Transverse colon (tissue), 4 donors: ENCODE results near the gene TNS1. TPM values are rescaled to one million over a fixed set of nuclear protein-coding genes. Genes with fewer than 3 reads are reported as not detected.

Experiments
- DNase-seq: peaks from one replicate; pipeline ENCODE4 v3.0.0-alpha.2; 2019
- H3K27ac ChIP-seq, 4 donors: fragments of 200-600 bp; sonication (generic); 2 replicates each; pipeline ENCODE4 v1.5.1; 2016 to 2018; ENCODE audit warnings: inconsistent platforms in 4 of 4
- H3K27me3 ChIP-seq: fragments of 200-600 bp; sonication (generic); 2 replicates; pipeline ENCODE4 v1.5.1; 2017; ENCODE audit warnings: inconsistent platforms
- H3K36me3 ChIP-seq, 4 donors: fragments of 200-600 bp; sonication (generic); 2 replicates each; pipeline ENCODE4 v1.5.1; 2017 to 2019; ENCODE audit warnings: inconsistent platforms in 4 of 4
- H3K4me1 ChIP-seq, 4 donors: fragments of 200-600 bp; sonication (generic); 2 replicates each; pipeline ENCODE4 v1.5.1; 2017 to 2020; ENCODE audit warnings: inconsistent platforms in 4 of 4
- H3K4me3 ChIP-seq, 4 donors: fragments of 200-600 bp; sonication (generic); 1 replicate in 1 of 4; 2 replicates in 3 of 4; pipeline versions ENCODE4 v1.5.1 to v1.6.1; 2017 to 2019; ENCODE audit warnings: inconsistent platforms in 4 of 4
- H3K9me3 ChIP-seq, 2 donors: fragments of 200-600 bp; sonication (generic); 2 replicates each; pipeline ENCODE4 v1.5.1; 2017 to 2019; ENCODE audit warnings: inconsistent platforms in 2 of 2
- CTCF ChIP-seq, 5 experiments: fragments of 200-600 bp in 3 of 5; fragments of 450-650 bp in 2 of 5; sonication (generic) in 3 of 5; IDR thresholded peaks; 1 replicate in 2 of 5; 2 replicates in 3 of 5; pipeline ENCODE4 v1.5.1; 2016 to 2017; ENCODE audit warnings: antibody characterized with exemption in 5 of 5, inconsistent platforms in 3 of 5, mild to moderate bottlenecking in 2 of 5, moderate library complexity in 1 of 5
- EP300 ChIP-seq: sonication (generic); formaldehyde crosslinking; IDR thresholded peaks from one replicate; pipeline ENCODE4 v1.6.1; 2017; ENCODE audit warnings: antibody characterized with exemption, low read depth
- POLR2A ChIP-seq: fragments of 450-650 bp; IDR thresholded peaks from one replicate; pipeline ENCODE4 v1.6.1; 2016; ENCODE audit warnings: antibody characterized with exemption, mild to moderate bottlenecking, moderate library complexity
- POLR2AphosphoS5 ChIP-seq, 3 donors: sonication (generic); formaldehyde crosslinking; IDR thresholded peaks; one replicate each; pipeline ENCODE4 v1.6.1; 2016; ENCODE audit warnings: antibody characterized with exemption in 3 of 3
- WGBS, 2 donors: methylation state at CpG; one replicate each; pipeline ENCODE4 v1.1.5; 2018; ENCODE audit warnings: low coverage in 1 of 2; 5-methylcytosine and 5-hydroxymethylcytosine counted together
- in situ Hi-C, 4 donors: fragments of 200-750 bp; cut with MboI; loops; one replicate each; pipeline versions ENCODE4 v1.15.0 to v1.15.1; 2017; ENCODE audit warnings: low sequenced_read_pairs in 3 of 4, low pct_ligation_motif_present in 1 of 4, low pct_unique_long_range_greater_than_20kb in 1 of 4
- intact Hi-C: fragments of 100-400 bp; cut with DNase I; formaldehyde crosslinking; loops from one replicate; pipeline ENCODE4 v1.15.1; 2023; ENCODE audit warnings: low total_unique reads
- small RNA-seq, 4 donors: library from RNA; depleted of rRNA; stranded (forward); fragments of <200 nt; gene quantifications; one replicate each; pipeline ENCODE3, GENCODE V24; 2016
- total RNA-seq, 4 donors: library from RNA; depleted of rRNA; stranded (reverse); fragments of >200 nt; gene quantifications; one replicate each; pipeline ENCODE4 v1.1.0, GENCODE V29; 2016

Gene TNS1
- total RNA-seq, 4 donors from 2014 or later = 101 to 487 (median 231) TPM

- Histone ChIP-seq H3K36me3 (no peaks in the 10 kb centered on the region), H3K4me1 (peaks cover 0 to 11% (median 0%) of the 10 kb centered on the region in 4 donors), H3K4me3 (no peak overlapping the region), H3K27me3 (no peaks in the 10 kb centered on the region), H3K27ac (no peak overlapping the region), H3K9me3 (no peaks in the 10 kb centered on the region)
- intact Hi-C loops (no loop called here), in situ Hi-C loops (no loop called here)
- 74% methylated on average over 4 of the region's 7 CpGs; no CpG with 5 or more reads in 1 of the 2 donors for WGBS, 2 donors
- TF ChIP-seq CTCF (IDR thresholded peaks at IDR 0.05) (no peak), POLR2AphosphoS5 (IDR thresholded peaks at IDR 0.05) (no peak), POLR2A (no peak), EP300 (no peak)
- DNase-seq = no peak
Measured at GRCh38 chr2:217751192-217751591, 251.6 kb downstream of the TNS1 start.

Small RNA genes lying within 50 kb of the gene (small RNA-seq; reads per million reads assigned to genes)
- 0 reads per million in 4 donors for gene MIR6809

Other genes starting within 250 kb of the TNS1 start
- gene RUFY4, start 66.3 kb upstream of the TNS1 start, total RNA-seq = 1 to 10 TPM in 1 of 4 donors, not detected in 3; 1.9 TPM
- gene CXCR2, start 123.0 kb upstream of the TNS1 start, total RNA-seq = not detected
- under 1 TPM in 1 of 4 donors, not detected in 3; 0.14 TPM for gene CXCR1, start 164.0 kb upstream of the TNS1 start, total RNA-seq
- gene ARPC2, start 214.2 kb upstream of the TNS1 start, total RNA-seq = 100 to 1,000 TPM in 3 of 4 donors, 10 to 100 TPM in 1; 65.5 to 343 (median 275) TPM